HG03460 (cell line): ENCODE data around the gene PHACTR1.
"Not testable (repeated sequence)": the region's sequence is repeated elsewhere in the genome, so short reads cannot be mapped to it uniquely, and the experiment has no call there.

ENCODE experiments used
- ATAC-seq: cut with Tn5 transposase; IDR thresholded peaks from one replicate; pipeline ENCODE4 v1.9.1; 2021; ENCODE audit not compliant: unreplicated experiment

PHACTR1 gene

GRCh38 chr6:12748815-12749521, 32.4 kb downstream of the PHACTR1 start:
- ATAC-seq: no peak

- ATAC-seq: no peak
These were observed 33.2 kb downstream of the PHACTR1 start for GRCh38 chr6:12749531-12750379.

GRCh38 chr6:12750416-12750815, 33.8 kb downstream of the PHACTR1 start:
- no peak for ATAC-seq

- ATAC-seq: no peak
These were observed 35.2 kb downstream of the PHACTR1 start for GRCh38 chr6:12751694-12752325.

GRCh38 chr6:12753036-12753435, 36.5 kb downstream of the PHACTR1 start:
- no peak for ATAC-seq

- no peak for ATAC-seq
These were observed 43.7 kb downstream of the PHACTR1 start for GRCh38 chr6:12760226-12760625.

DNA sequence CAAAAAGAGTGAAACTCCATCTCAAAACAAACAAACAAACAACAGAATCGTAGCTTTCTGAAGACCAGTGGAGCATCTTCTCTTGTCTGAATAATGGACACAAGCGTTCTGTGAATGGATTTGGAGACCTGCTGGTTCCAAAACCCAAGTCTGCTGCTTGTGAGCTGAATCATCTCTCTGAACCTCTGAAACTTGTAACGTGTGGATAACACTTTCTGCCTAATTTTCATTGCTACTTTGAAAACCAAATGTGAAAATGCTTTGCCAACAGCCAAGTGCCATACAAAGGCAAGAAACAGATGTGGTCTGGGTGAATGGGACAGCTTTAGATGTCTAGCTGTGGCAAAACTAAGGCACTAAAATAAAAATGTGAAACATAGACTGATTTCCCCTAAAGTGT, 44.3 kb downstream of the PHACTR1 start:
- ATAC-seq: no peak

DNA sequence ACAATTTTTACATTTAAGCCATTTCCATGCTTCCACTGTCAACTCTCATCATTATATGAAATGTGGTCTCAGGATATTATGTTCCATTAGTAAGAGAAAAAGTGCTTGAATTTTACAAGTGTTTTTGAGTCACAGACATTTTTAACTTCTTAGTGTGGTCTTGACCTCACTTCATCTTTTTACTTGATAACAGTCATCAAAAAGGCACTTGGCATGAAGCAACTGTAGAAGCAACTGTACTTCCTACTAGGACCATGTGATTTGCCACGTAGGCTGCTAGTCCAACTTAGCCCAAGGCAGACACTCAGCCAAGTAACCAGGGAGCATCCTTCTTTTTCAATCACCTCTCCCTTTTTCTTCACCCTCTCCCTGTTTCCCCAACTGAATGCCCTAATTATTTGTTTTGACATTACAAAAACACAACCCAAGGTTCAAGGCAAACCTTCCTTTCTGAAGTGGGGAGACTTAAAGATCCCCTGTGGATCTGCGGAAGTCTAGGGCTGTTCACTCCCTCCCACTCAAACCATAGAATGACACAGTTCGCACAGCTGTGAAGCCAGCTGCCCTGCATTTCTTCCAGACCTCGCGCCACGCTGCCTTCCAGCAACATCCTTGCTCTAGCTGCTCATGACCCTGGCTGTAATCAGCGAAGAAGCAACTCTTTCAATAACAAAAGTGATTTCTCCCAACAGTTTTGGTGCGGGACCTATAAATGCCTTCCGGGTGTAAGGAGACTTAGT, 45.0 kb downstream of the PHACTR1 start:
- ATAC-seq: no peak

- ATAC-seq: not testable (repeated sequence)
These were observed 46.3 kb downstream of the PHACTR1 start for GRCh38 chr6:12762731-12763434.

DNA sequence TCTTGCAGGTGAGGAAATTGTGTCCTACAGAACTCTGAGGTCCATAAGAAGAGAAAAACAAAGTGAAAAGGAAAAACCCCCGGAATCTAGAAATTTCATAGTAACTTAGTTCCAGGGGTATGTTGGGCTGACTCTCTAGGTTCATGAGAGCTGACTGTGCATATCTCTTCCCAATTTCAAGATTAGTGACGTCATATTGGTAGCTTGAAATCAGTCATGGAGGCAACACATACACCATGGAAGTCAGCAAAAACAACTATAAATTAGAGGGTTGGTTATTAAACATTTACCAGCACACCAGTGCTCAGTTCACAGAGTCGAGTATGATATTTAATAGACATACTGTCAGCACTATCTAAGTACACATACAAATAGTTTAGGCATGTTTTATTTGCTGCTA, 49.8 kb downstream of the PHACTR1 start:
- ATAC-seq: no peak

DNA sequence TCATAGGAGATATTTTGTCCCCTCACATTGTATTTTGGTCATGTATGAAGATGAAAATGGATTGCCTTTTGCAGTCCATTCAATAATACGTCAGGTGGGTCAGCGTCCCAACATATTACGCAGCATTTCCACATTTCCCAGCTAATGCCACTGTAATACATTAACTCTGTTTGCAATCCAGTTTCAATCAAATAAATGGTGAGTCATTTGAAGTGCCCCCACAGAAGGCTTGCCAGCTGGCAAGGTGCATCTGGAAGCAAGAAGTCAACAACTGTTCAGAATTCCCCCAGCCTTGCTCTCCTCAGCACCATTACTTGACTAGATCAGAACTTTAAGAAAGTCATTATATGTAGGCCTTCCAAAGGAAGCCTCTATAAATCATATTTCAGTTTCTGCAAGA, 50.4 kb downstream of the PHACTR1 start:
- no peak for ATAC-seq

- no peak for ATAC-seq
These were observed 53.1 kb downstream of the PHACTR1 start for GRCh38 chr6:12769556-12770256.

DNA sequence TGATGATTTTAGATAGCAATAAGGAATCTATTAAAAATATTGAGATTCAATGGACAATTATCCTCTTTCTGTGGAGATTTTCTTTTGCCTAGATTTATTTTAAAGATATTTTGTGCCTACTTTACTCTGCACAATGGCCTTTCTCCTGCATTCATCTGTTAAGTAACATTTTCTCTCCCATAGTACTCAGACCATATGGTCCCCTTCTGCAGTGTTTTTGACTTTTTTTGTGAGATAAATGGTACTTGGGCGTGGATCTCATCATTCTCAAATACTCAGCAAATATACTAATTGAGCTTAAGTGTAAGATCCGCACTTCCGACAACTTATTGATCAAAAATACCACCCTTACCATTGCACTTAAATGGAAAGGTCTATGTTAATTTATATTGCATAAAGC, 55.8 kb downstream of the PHACTR1 start:
- no peak for ATAC-seq

- no peak for ATAC-seq
These were observed 59.7 kb downstream of the PHACTR1 start for GRCh38 chr6:12776291-12776690.

GRCh38 chr6:12779772-12780171, 63.2 kb downstream of the PHACTR1 start:
- ATAC-seq: no peak

DNA sequence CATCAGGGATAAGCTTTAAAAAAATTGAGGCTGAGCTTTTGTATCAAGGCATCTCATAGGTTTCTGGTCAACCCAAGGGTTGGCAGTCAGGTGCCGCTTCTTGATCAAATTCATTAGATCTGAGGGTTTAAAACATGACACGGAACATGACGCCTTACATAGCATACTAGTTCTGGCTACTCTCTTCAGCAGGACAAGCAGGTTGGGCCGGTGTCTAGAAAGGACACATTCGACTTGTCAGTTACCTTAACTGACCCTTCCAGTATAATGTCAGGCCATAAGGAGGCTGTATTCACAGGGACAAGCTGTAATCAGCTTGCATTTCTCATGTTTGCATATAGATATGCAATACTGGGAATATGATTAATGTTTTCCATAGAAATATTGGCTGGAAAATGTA, 65.6 kb downstream of the PHACTR1 start:
- no peak for ATAC-seq

GRCh38 chr6:12785301-12785700, 68.7 kb downstream of the PHACTR1 start:
- no peak for ATAC-seq

DNA sequence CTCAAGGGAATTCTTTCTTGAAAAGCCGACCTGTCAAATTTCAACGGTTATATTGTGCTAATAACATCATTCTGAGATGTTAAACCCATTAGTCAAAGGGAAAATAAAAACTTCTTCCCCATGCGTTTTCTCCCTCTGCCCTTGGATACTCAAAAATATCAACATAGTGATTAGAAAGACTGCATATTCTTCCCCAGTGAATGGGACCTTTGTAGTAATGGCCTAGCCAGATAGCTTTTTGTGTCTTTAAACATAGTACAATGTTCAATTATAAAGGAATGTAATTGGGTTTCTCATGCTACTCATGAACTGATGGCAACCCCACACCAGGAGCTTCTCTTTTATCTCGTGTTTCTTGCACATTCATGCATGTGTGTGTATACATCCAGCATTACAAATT, 69.4 kb downstream of the PHACTR1 start:
- ATAC-seq: no peak

GRCh38 chr6:12791371-12791770, 74.8 kb downstream of the PHACTR1 start:
- no peak for ATAC-seq

DNA sequence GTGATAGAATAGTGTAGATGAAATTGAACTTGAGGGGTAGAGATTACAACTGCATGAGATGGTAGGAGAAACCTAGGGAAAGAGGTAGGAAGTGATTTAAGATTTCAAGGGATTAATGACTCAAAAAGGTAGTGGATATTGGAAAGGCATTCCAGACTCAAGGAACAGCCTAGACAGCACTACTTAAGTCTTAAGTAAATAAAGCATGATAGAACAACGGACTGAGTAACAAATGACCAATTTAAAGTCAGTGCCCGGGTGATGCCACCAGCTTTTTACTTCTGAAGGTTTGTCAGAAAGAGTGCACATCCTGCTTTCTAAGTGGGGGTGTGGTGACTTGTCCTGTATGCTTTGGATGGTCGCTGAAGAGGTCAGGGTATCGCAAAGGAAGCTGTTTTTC, 81.8 kb downstream of the PHACTR1 start:
- no peak for ATAC-seq
